HG03097 (cell line): ENCODE data around the gene HBQ1.
"Not testable (repeated sequence)": the region's sequence is repeated elsewhere in the genome, so short reads cannot be mapped to it uniquely, and the experiment has no call there.

Experiments
- ATAC-seq: cut with Tn5 transposase; IDR thresholded peaks from one replicate; pipeline ENCODE4 v1.9.1; 2021; ENCODE audit not compliant: unreplicated experiment, low FRiP score

The HBQ1 gene

GRCh38 chr16:180101-180675, at the start of gene HBQ1:
TSS of gene HBQ1 (plus strand) at chr16:180459. CDS start at chr16:180487, 28 bp downstream.
- no peak for ATAC-seq

GRCh38 chr16:130533-131173, 49.6 kb upstream of the HBQ1 start:
- no peak for ATAC-seq

GRCh38 chr16:132120-132519, 48.1 kb upstream of the HBQ1 start:
- ATAC-seq, result no peak

GRCh38 chr16:133716-134115, 46.5 kb upstream of the HBQ1 start:
- ATAC-seq, result no peak

- no peak for ATAC-seq
These were observed 42.2 kb upstream of the HBQ1 start for GRCh38 chr16:138049-138417.

- no peak for ATAC-seq
These were observed 39.9 kb upstream of the HBQ1 start for GRCh38 chr16:140175-140857.

GRCh38 chr16:142405-142967, 37.8 kb upstream of the HBQ1 start:
- no peak for ATAC-seq

GRCh38 chr16:143047-143446, 37.2 kb upstream of the HBQ1 start:
- no peak for ATAC-seq

GRCh38 chr16:143456-143855, 36.8 kb upstream of the HBQ1 start:
- ATAC-seq, result no peak

GRCh38 chr16:144797-145252, 35.4 kb upstream of the HBQ1 start:
- no peak for ATAC-seq

GRCh38 chr16:146646-147045, 33.6 kb upstream of the HBQ1 start:
- ATAC-seq, result no peak

GRCh38 chr16:149024-149660, 31.1 kb upstream of the HBQ1 start:
- ATAC-seq, result no peak

- no peak for ATAC-seq
These were observed 27.8 kb upstream of the HBQ1 start, which contains the start of gene HBZ for GRCh38 chr16:152141-153128. TSS of gene HBZ (plus strand) at chr16:152644. CDS start at chr16:152910, 266 bp downstream.

- not testable (repeated sequence) for ATAC-seq
These were observed 27.1 kb upstream of the HBQ1 start for GRCh38 chr16:153129-153521.

GRCh38 chr16:153550-154216, 26.6 kb upstream of the HBQ1 start:
- not testable (repeated sequence) for ATAC-seq

GRCh38 chr16:154217-155030, 25.8 kb upstream of the HBQ1 start:
- ATAC-seq, result no peak

- no peak for ATAC-seq
These were observed 25.2 kb upstream of the HBQ1 start for GRCh38 chr16:155031-155398.

- no peak for ATAC-seq
These were observed 21.0 kb upstream of the HBQ1 start for GRCh38 chr16:159136-159849.
